Right lobe of liver (tissue), 6 donors: ENCODE data around the gene ILRUN. TPM values are rescaled to one million over a fixed set of nuclear protein-coding genes. Genes with fewer than 3 reads are reported as not detected.
A peak's percentile ranks its signal among the peaks of the same experiment; 100 is the strongest.
"Not testable (repeated sequence)": the region's sequence is repeated elsewhere in the genome, so short reads cannot be mapped to it uniquely, and the experiment has no call there.

Experiments used
- ATAC-seq, 4 donors: fragments of 200-7000 bp; cut with Tn5 transposase; one replicate each; pipeline ENCODE4 v1.9.1; 2020; ENCODE audit warnings: mild to moderate bottlenecking in 4 of 4, moderate library complexity in 4 of 4
- DNase-seq, 3 donors: peaks; one replicate each; pipeline ENCODE4 v3.0.0-alpha.2; 2020
- H3K27ac ChIP-seq, 3 donors: fragments of 200-600 bp; one replicate each; pipeline ENCODE4 v1.8.0; 2022
- H3K27me3 ChIP-seq, 2 donors: fragments of 200-600 bp; one replicate each; pipeline ENCODE4 v1.8.0; 2022
- H3K36me3 ChIP-seq, 4 donors: fragments of 200-600 bp; sonication (generic) in 1 of 4; one replicate each; pipeline versions ENCODE4 v1.5.1 to v1.8.0; 2017 to 2022; ENCODE audit warnings: control low read depth in 1 of 4
- H3K4me1 ChIP-seq, 4 donors: fragments of 200-600 bp; sonication (generic) in 1 of 4; one replicate each; pipeline versions ENCODE4 v1.5.1 to v1.8.0; 2017 to 2022; ENCODE audit warnings: control low read depth in 1 of 4
- H3K4me3 ChIP-seq, 3 donors: fragments of 200-600 bp; one replicate each; pipeline ENCODE4 v1.8.0; 2022
- H3K9me3 ChIP-seq, 4 donors: fragments of 200-600 bp; sonication (generic) in 1 of 4; one replicate each; pipeline versions ENCODE4 v1.5.1 to v1.8.0; 2017 to 2022; ENCODE audit warnings: control low read depth in 1 of 4
- POLR2A ChIP-seq: fragments of 450-650 bp; IDR thresholded peaks from one replicate; pipeline ENCODE4 v1.6.1; 2017; ENCODE audit warnings: antibody characterized with exemption, mild to moderate bottlenecking
- WGBS: methylation state at CpG from one replicate; pipeline ENCODE4 v1.1.6; 2018; ENCODE audit warnings: low coverage, low lambda C conversion rate; ENCODE audit not compliant: insufficient coverage; ENCODE audit errors: missing lambda C conversion rate; 5-methylcytosine and 5-hydroxymethylcytosine counted together
- intact Hi-C, 2 donors: fragments of 100-400 bp; cut with DNase I; formaldehyde crosslinking; loops; one replicate each; pipeline versions ENCODE4 v1.11.2 to v1.14.1; 2022
- total RNA-seq, 6 experiments: library from RNA; depleted of rRNA in 2 of 6; stranded (reverse); fragments of >200 nt in 2 of 6; fragmentation: NEBNext Ultra II Directional in 3 of 6; extraction: Animal tissue kit (Norgen Biotek cat#: 25700) in 3 of 6; gene quantifications; one replicate each; pipeline versions ENCODE4 v1.1.0 to v1.2.4, GENCODE V29; 2016 to 2023
- TF ChIP-seq, protein P1 (sequence below), 4 donors: fragments of 200-600 bp in 3 of 4; fragments of 450-650 bp in 1 of 4; IDR thresholded peaks; one replicate each; pipeline versions ENCODE4 v1.5.1 to v1.8.0; 2016 to 2022; ENCODE audit warnings: antibody characterized with exemption in 4 of 4, mild to moderate bottlenecking in 2 of 4
- donor health status: DM: no; HTN: yes; CAD: no.
- donor health status: DM: no; HTN: no; CAD: no.
- donor health status: DM: no; HTN: no; CAD: no.
- donor health status: DM: no; HTN: yes; CAD: no.
- donor health status: DM: no; HTN: yes; CAD: no.

Gene ILRUN
- total RNA-seq, 6 experiments from 2014 or later: 55.5 to 89.1 (median 67.1) TPM

DNA sequence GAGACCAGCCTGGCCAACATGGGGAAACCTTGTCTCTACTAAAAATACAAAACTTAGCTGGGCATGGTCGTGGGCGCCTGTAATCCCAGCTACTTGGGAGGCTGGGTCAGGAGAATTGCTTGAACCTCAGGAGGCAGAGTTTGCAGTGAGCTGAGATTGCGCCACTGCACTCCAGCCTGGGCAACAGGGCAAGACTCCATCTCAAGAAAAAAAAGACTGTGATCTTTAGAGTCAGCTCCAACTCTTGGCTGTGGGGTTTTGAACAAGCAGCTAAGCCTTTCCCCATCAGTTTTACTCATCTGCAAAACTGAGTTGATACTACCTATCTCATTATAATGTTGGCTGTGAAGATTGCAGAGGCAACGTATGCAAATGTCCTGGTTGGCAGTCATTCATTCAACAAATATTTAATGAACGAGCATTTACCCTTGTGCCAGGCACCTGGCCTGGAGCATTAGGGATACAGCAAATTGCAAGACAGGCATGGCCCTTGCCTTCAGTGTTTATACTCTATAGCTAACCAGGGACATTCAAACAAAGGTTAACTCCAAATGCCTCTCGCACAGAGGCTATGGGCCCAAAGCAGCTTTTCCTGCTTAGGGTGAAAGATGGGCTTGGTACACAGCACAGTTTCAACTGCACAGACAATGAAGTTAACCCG is 37.8 kb downstream of the ILRUN start:
- Histone ChIP-seq H3K9me3 (no peaks in the 10 kb centered on the region), H3K27ac (peak overlapping the region; percentile 82 to 88 (median 84)), H3K4me1 (peaks cover 0 to 71% (median 20%) of the 10 kb centered on the region in 4 donors), H3K4me3 (no peak overlapping the region), H3K36me3 (peaks cover 0 to 5% (median 0%) of the 10 kb centered on the region in 4 donors), H3K27me3 (no peaks in the 10 kb centered on the region)
- DNase-seq (peak in 1 of 3 donors; percentile 73), ATAC-seq (peak; percentile 45 to 76 (median 70))
- 45% methylated on average over 5 of the region's 7 CpGs for WGBS
- no peak for TF ChIP-seq POLR2A
- TF ChIP-seq, protein P1, sequence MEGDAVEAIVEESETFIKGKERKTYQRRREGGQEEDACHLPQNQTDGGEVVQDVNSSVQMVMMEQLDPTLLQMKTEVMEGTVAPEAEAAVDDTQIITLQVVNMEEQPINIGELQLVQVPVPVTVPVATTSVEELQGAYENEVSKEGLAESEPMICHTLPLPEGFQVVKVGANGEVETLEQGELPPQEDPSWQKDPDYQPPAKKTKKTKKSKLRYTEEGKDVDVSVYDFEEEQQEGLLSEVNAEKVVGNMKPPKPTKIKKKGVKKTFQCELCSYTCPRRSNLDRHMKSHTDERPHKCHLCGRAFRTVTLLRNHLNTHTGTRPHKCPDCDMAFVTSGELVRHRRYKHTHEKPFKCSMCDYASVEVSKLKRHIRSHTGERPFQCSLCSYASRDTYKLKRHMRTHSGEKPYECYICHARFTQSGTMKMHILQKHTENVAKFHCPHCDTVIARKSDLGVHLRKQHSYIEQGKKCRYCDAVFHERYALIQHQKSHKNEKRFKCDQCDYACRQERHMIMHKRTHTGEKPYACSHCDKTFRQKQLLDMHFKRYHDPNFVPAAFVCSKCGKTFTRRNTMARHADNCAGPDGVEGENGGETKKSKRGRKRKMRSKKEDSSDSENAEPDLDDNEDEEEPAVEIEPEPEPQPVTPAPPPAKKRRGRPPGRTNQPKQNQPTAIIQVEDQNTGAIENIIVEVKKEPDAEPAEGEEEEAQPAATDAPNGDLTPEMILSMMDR (IDR thresholded peaks at IDR 0.05): no peak
- intact Hi-C loops: no loop called here

DNA sequence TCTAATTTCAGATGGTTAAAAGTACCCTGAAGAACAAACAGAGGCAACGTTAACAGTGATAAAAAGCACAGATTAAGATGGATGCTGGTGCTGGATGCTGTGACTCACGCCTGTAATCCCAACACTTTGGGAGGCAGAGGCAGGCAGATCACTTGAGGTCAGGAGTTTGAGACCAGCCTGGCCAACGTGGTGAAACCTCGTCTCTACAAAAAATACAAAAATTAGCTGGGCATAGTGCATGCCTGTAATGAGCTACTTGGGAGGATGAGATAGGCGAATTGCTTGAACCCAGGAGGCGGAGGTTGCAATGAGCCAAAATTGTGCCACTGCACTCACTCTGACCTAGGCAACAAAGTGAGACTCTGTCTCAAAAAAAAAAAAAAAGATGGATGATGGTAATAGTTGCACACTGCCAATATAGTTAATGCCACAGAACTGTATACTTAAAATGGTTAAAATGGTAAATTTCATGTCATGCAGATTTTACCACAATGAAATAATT is 38.5 kb downstream of the ILRUN start:
- H3K4me1 ChIP-seq: peaks cover 0 to 67% (median 19%) of the 10 kb centered on the region in 4 donors
- H3K4me3 ChIP-seq, intact Hi-C loops, DNase-seq, H3K27me3 ChIP-seq, H3K9me3 ChIP-seq: not testable (repeated sequence)
- 28% methylated on average over 6 of the region's 6 CpGs for WGBS
- peaks cover 0 to 10% (median 0%) of the 10 kb centered on the region in 4 donors for H3K36me3 ChIP-seq
- H3K27ac ChIP-seq: peak overlapping the region; percentile 82 to 88 (median 84)
- peak in 2 of 4 donors; percentile 1 for ATAC-seq

DNA sequence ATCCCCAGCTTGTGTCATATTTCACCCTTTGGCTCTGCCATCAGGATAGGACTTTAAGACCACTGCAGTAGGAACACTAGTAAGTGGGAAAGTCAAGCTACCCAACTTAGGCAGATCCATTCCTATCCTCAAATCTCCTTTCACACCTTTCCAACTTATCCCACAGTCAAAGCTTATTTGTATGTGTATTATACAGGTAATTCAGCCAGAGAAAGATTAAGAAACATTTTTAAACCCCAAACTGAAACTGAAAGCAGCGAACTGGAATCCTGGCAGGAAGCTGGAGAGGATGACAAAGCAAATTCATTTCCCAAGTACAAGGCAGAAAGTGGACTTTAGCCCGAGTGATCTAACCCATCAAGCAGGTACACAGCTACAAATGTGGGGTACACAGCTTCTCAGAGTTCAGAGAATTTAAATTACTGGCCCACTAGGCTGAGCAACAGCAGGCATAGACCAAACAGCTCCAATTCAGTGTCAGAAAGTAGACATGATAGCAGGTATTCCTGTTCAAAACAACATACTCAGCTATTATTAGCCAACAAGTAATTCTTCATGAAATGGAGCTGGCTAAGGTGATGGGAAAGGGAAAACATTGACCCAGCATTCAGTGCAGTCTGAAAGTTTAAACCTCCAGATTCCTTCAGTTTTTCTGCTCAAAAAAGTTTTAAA is 39.1 kb downstream of the ILRUN start:
- TF ChIP-seq, protein P1 (IDR thresholded peaks at IDR 0.05): no peak
- no peak for TF ChIP-seq POLR2A
- Histone ChIP-seq H3K4me1 (peaks cover 0 to 67% (median 19%) of the 10 kb centered on the region in 4 donors), H3K27me3 (no peaks in the 10 kb centered on the region), H3K27ac (peak overlapping the region; percentile 82 to 88 (median 84)), H3K36me3 (peaks cover 0 to 10% (median 0%) of the 10 kb centered on the region in 4 donors), H3K4me3 (peak overlapping the region; percentile 14 to 50 (median 36)), H3K9me3 (no peaks in the 10 kb centered on the region)
- DNase-seq (peak in 1 of 3 donors; percentile 73), ATAC-seq (peak; percentile 75 to 84 (median 78))
- intact Hi-C loops: no loop called here
- 0% methylated on average over 2 of the region's 2 CpGs for WGBS

DNA sequence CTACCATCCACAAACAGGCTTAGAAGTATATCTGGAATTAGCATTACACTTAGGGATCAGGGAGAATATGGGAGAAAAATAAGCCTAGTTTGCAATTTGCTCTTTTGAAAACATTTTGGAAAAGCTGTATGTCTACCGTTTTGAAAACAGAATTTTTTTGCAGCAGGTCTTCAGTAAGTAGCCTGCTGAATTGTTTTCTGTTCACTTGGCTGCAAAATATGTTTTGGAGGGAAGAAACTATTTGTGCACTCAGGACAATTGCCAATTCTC is 39.6 kb downstream of the ILRUN start:
- ATAC-seq: no peak
- TF ChIP-seq, protein P1 (IDR thresholded peaks at IDR 0.05): no peak
- no peak for TF ChIP-seq POLR2A
- no peak for DNase-seq
- intact Hi-C loops: no loop called here
- H3K36me3 ChIP-seq: peaks cover 0 to 10% (median 0%) of the 10 kb centered on the region in 4 donors
- peak overlapping the region; percentile 82 to 88 (median 84) for H3K27ac ChIP-seq
- 0% methylated on average over 1 of the region's 1 CpG for WGBS
- peaks cover 0 to 68% (median 20%) of the 10 kb centered on the region in 4 donors for H3K4me1 ChIP-seq
- H3K4me3 ChIP-seq: peak overlapping the region; percentile 14 to 50 (median 36)
- no peaks in the 10 kb centered on the region for H3K9me3 ChIP-seq
- no peaks in the 10 kb centered on the region for H3K27me3 ChIP-seq
